Trophoblast cell (in vitro differentiated cells and primary cell): ENCODE results near the gene VPS51.

Source experiments
- DNase-seq, 2 donors: peaks; one replicate each; pipeline ENCODE4 v3.0.0-alpha.2; 2016
- H2AFZ ChIP-seq: 2 replicates; pipeline ENCODE4 v1.6.1; 2013; ENCODE audit warnings: low read length, moderate library complexity, mild to moderate bottlenecking; ENCODE audit not compliant: insufficient read depth, poor library complexity
- H2AK5ac ChIP-seq: 2 replicates; pipeline ENCODE4 v1.6.1; 2013; ENCODE audit warnings: mild to moderate bottlenecking, low read length
- H2BK120ac ChIP-seq: 2 replicates; pipeline ENCODE4 v1.6.1; 2013; ENCODE audit warnings: low read length, mild to moderate bottlenecking, moderate library complexity; ENCODE audit not compliant: insufficient read depth, poor library complexity
- H2BK12ac ChIP-seq: 2 replicates; pipeline ENCODE4 v1.6.1; 2013; ENCODE audit warnings: mild to moderate bottlenecking, low read length, moderate library complexity
- H2BK5ac ChIP-seq: 2 replicates; pipeline ENCODE4 v1.6.1; 2013; ENCODE audit warnings: low read length, low read depth, moderate library complexity, mild to moderate bottlenecking; ENCODE audit not compliant: poor library complexity
- H3K14ac ChIP-seq: 2 replicates; pipeline ENCODE4 v1.6.1; 2013; ENCODE audit warnings: mild to moderate bottlenecking, low read length
- H3K18ac ChIP-seq: 2 replicates; pipeline ENCODE4 v1.6.1; 2013; ENCODE audit warnings: mild to moderate bottlenecking, low read length
- H3K23ac ChIP-seq: 2 replicates; pipeline ENCODE4 v1.6.1; 2013; ENCODE audit warnings: low read length
- H3K27ac ChIP-seq: 2 replicates; pipeline ENCODE4 v1.5.1; 2013; ENCODE audit warnings: low read depth, mild to moderate bottlenecking, inconsistent platforms, low read length, moderate library complexity
- H3K27me3 ChIP-seq: 2 replicates; pipeline ENCODE4 v1.6.1; 2013; ENCODE audit warnings: inconsistent platforms, mild to moderate bottlenecking, low read length, moderate library complexity; ENCODE audit not compliant: insufficient read depth
- H3K36me3 ChIP-seq, 2 experiments: 1 replicate in 1 of 2; 2 replicates in 1 of 2; pipeline ENCODE4 v1.6.1; 2013; ENCODE audit warnings: low read length in 2 of 2, mild to moderate bottlenecking in 2 of 2, moderate library complexity in 1 of 2; ENCODE audit not compliant: insufficient read depth in 2 of 2, control insufficient read depth in 1 of 2
- H3K4ac ChIP-seq: 2 replicates; pipeline ENCODE4 v1.6.1; 2013; ENCODE audit warnings: low read depth, mild to moderate bottlenecking, low read length, moderate library complexity
- H3K4me1 ChIP-seq, 2 experiments: 1 replicate in 1 of 2; 2 replicates in 1 of 2; pipeline ENCODE4 v1.6.1; 2013; ENCODE audit warnings: low read length in 2 of 2, mild to moderate bottlenecking in 2 of 2, moderate library complexity in 1 of 2; ENCODE audit not compliant: insufficient read depth in 2 of 2, control insufficient read depth in 1 of 2
- H3K4me2 ChIP-seq: 2 replicates; pipeline ENCODE4 v1.6.1; 2013; ENCODE audit warnings: inconsistent platforms, mild to moderate bottlenecking, low read length, moderate library complexity
- H3K4me3 ChIP-seq: 2 replicates; pipeline ENCODE4 v1.5.1; 2013; ENCODE audit warnings: mild to moderate bottlenecking, low read depth, low read length, inconsistent platforms
- H3K79me1 ChIP-seq: one replicate; pipeline ENCODE4 v1.6.1; 2013; ENCODE audit warnings: low read length
- H3K79me2 ChIP-seq: 2 replicates; pipeline ENCODE4 v1.6.1; 2013; ENCODE audit warnings: low read length, mild to moderate bottlenecking; ENCODE audit not compliant: control insufficient read depth, insufficient read depth, poor library complexity
- H3K9ac ChIP-seq: 2 replicates; pipeline ENCODE4 v1.6.1; 2013; ENCODE audit warnings: mild to moderate bottlenecking, low read length
- H3K9me3 ChIP-seq: 2 replicates; pipeline ENCODE4 v1.6.1; 2013; ENCODE audit warnings: low read depth, mild to moderate bottlenecking, control low read depth, inconsistent platforms, low read length; ENCODE audit not compliant: insufficient read depth
- H4K12ac ChIP-seq: 2 replicates; pipeline ENCODE4 v1.6.1; 2013; ENCODE audit warnings: low read depth, mild to moderate bottlenecking, low read length, moderate library complexity
- H4K8ac ChIP-seq: 2 replicates; pipeline ENCODE4 v1.6.1; 2013; ENCODE audit warnings: low read depth, mild to moderate bottlenecking, low read length, moderate library complexity
- H4K91ac ChIP-seq: one replicate; pipeline ENCODE4 v1.6.1; 2013; ENCODE audit warnings: low read depth, mild to moderate bottlenecking, low read length, moderate library complexity
- WGBS: extraction: QIAGEN DNeasy Blood & Tissue Kit; methylation state at CpG from one replicate; pipeline ENCODE4 v1.1.7; 2013; ENCODE audit warnings: missing lambda C conversion rate; ENCODE audit not compliant: insufficient read length, insufficient coverage; ENCODE audit errors: extremely low coverage; 5-methylcytosine and 5-hydroxymethylcytosine counted together

The VPS51 gene

DNA sequence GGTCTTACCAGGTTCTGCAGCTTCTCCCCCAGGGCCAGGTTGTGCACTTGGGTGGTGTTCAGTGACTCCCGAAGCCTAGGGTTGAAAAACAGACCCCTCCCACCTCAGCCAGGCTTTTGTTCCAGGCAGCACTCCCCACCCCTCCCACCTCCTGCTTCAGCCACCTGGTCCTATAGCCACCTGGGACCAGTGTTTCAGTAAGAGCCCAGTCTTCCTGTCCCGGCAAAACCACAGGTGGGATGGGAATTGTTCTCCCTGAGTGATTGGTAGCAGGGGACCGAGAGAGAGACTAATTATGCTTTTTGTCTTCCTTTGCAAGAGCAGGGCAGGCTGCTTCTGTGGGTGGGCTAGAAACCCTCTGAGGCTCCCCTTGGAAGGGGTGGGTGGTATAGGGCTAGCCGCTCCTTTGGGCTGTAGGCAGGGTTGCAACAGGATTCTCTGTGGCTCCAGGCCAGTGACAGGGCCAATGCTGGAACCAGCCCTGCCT is 29.2 kb upstream of the VPS51 start:
- no peak overlapping the region for H4K8ac ChIP-seq
- H2BK120ac ChIP-seq, result no peak overlapping the region
- no peak overlapping the region for H3K4ac ChIP-seq
- H3K4me1 ChIP-seq, result peaks cover 8 to 10% of the 10 kb centered on the region in 2 experiments
- no peak overlapping the region for H4K12ac ChIP-seq
- H2BK5ac ChIP-seq, result no peak overlapping the region
- H3K27me3 ChIP-seq, result no peaks in the 10 kb centered on the region
- H3K27ac ChIP-seq, result no peak overlapping the region
- H3K23ac ChIP-seq, result no peak overlapping the region
- WGBS, result no CpG with 5 or more reads among the region's 4 CpGs
- H3K4me2 ChIP-seq, result no peak overlapping the region
- no peak overlapping the region for H2AK5ac ChIP-seq
- H2AFZ ChIP-seq, result no peak overlapping the region
- H3K79me1 ChIP-seq, result no peaks in the 10 kb centered on the region
- H3K9ac ChIP-seq, result no peak overlapping the region
- H4K91ac ChIP-seq, result no peak overlapping the region
- no peak overlapping the region for H2BK12ac ChIP-seq
- H3K36me3 ChIP-seq, result no peaks in the 10 kb centered on the region
- H3K18ac ChIP-seq, result no peak overlapping the region
- no peak overlapping the region for H3K4me3 ChIP-seq
- no peaks in the 10 kb centered on the region for H3K9me3 ChIP-seq
- H3K79me2 ChIP-seq, result no peaks in the 10 kb centered on the region
- DNase-seq, result no peak
- no peak overlapping the region for H3K14ac ChIP-seq

DNA sequence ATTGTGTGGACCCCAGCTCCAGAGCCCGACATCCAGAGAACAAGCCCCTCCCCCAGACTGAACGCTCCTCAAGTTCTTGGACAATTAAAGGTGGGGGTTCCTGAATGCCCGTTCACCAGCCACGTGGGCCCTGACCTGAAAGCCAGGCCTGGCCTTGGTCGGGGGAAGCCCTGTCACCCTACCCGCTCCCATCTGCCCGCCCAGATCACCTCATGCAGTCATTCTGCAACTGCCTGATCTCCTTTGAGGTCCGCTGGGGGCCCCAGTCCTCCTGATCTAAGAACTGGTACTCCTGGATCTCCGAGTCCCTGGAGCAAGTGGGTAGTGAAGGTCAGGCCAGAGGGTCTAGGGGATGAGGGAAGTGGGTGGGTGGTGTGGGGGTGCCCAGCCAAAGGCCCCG is 28.6 kb upstream of the VPS51 start:
- no peaks in the 10 kb centered on the region for H3K79me1 ChIP-seq
- no peak overlapping the region for H2BK5ac ChIP-seq
- no peak overlapping the region for H4K8ac ChIP-seq
- peaks cover 8 to 10% of the 10 kb centered on the region in 2 experiments for H3K4me1 ChIP-seq
- no peak overlapping the region for H2BK12ac ChIP-seq
- H3K27me3 ChIP-seq, result no peaks in the 10 kb centered on the region
- no peak overlapping the region for H2AK5ac ChIP-seq
- H3K27ac ChIP-seq, result no peak overlapping the region
- H3K23ac ChIP-seq, result no peak overlapping the region
- no peak overlapping the region for H4K91ac ChIP-seq
- H3K4ac ChIP-seq, result no peak overlapping the region
- no peak overlapping the region for H3K14ac ChIP-seq
- no peak overlapping the region for H3K4me3 ChIP-seq
- H3K79me2 ChIP-seq, result no peaks in the 10 kb centered on the region
- H2BK120ac ChIP-seq, result no peak overlapping the region
- no peak overlapping the region for H3K4me2 ChIP-seq
- no peak overlapping the region for H2AFZ ChIP-seq
- DNase-seq, result no peak
- no peak overlapping the region for H3K18ac ChIP-seq
- H3K9me3 ChIP-seq, result no peaks in the 10 kb centered on the region
- no peak overlapping the region for H3K9ac ChIP-seq
- no peak overlapping the region for H4K12ac ChIP-seq
- H3K36me3 ChIP-seq, result no peaks in the 10 kb centered on the region
- WGBS, result no CpG with 5 or more reads among the region's 10 CpGs

DNA sequence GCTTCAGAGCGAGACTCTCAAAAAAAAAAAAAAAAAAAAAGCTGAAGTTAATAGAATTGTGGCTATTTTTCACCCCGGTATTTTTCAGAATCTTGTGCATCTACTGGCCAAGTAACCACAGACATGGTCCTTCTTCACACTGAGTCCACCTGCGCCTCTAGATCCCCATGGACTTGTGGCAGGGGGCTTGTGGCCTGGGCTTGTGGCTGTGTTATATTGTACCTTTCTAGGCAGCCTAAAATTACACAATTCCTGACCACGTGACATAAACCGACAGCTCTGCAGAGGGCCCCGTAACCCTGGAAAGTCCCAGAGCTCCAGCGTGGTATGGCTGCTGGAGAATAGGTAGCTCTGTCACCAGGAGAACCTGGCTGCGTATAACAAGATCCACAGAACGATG is 26.8 kb upstream of the VPS51 start:
- no peak overlapping the region for H2BK5ac ChIP-seq
- H4K91ac ChIP-seq, result no peak overlapping the region
- H3K79me2 ChIP-seq, result no peaks in the 10 kb centered on the region
- no peaks in the 10 kb centered on the region for H3K9me3 ChIP-seq
- H2AFZ ChIP-seq, result no peak overlapping the region
- H3K27ac ChIP-seq, result no peak overlapping the region
- no peak overlapping the region for H2BK120ac ChIP-seq
- H3K23ac ChIP-seq, result no peak overlapping the region
- H3K27me3 ChIP-seq, result no peaks in the 10 kb centered on the region
- H3K4me1 ChIP-seq, result peaks cover 8 to 10% of the 10 kb centered on the region in 2 experiments
- H3K4ac ChIP-seq, result no peak overlapping the region
- H3K4me3 ChIP-seq, result no peak overlapping the region
- DNase-seq, result no peak
- no peak overlapping the region for H4K12ac ChIP-seq
- H3K9ac ChIP-seq, result no peak overlapping the region
- H3K18ac ChIP-seq, result no peak overlapping the region
- H4K8ac ChIP-seq, result no peak overlapping the region
- no peaks in the 10 kb centered on the region for H3K79me1 ChIP-seq
- no peak overlapping the region for H2BK12ac ChIP-seq
- H3K14ac ChIP-seq, result no peak overlapping the region
- no peaks in the 10 kb centered on the region for H3K36me3 ChIP-seq
- no CpG with 5 or more reads among the region's 9 CpGs for WGBS
- H3K4me2 ChIP-seq, result no peak overlapping the region
- no peak overlapping the region for H2AK5ac ChIP-seq

DNA sequence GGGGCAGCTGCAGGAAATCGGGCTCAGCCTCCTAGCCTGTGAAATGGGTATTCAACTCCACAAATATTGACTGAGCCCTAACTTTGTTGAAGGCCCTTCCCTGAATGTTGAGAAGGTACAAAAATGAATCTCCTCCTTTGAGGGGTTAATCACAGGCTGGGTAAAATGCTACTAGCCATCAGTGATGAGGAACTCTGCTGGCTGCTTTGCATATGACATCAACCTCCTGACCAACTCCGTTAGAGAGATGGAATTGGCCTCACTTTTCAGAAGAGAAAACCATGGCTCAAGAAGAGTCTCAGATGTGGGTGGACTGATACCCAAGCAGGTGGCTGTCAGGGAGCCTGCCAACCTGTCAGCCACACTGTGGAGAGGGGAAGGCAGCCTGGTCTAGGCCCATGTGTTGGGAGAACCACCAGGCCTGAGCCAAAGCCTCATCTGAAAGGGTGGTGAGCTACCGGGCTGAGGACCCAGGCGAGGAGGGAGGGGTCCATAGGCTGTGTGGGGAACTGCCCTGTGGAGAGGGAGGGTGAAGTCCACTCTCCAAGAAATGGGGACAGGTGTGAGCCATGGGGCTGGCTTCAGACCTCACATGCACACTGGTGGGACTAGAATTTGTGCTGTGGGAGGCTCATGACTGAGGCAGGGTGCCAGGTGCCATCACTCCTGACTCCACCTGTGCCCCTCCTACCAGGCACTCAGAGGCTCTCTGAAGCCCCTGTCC is 23.9 kb upstream of the VPS51 start:
- Histone ChIP-seq H3K4ac (no peak overlapping the region), H2BK12ac (no peak overlapping the region), H3K9ac (no peak overlapping the region), H4K12ac (no peak overlapping the region), H4K8ac (no peak overlapping the region), H3K4me2 (no peak overlapping the region), H3K27me3 (no peaks in the 10 kb centered on the region), H2BK5ac (no peak overlapping the region), H2BK120ac (no peak overlapping the region), H3K23ac (no peak overlapping the region), H3K36me3 (peaks cover 5 to 6% of the 10 kb centered on the region in 2 experiments), H2AK5ac (no peak overlapping the region), H4K91ac (no peak overlapping the region), H3K9me3 (no peaks in the 10 kb centered on the region), H3K79me1 (no peaks in the 10 kb centered on the region), H3K14ac (no peak overlapping the region), H3K4me1 (no peaks in the 10 kb centered on the region), H3K4me3 (no peak overlapping the region), H3K27ac (no peak overlapping the region), H3K79me2 (no peaks in the 10 kb centered on the region), H3K18ac (no peak overlapping the region), H2AFZ (no peak overlapping the region)
- DNase-seq, result no peak
- no CpG with 5 or more reads among the region's 4 CpGs for WGBS
